HG02678 (cell line): Measurements from ENCODE around the gene CGB8.
"Not testable (repeated sequence)": the region's sequence is repeated elsewhere in the genome, so short reads cannot be mapped to it uniquely, and the experiment has no call there.

Experiments used
- ATAC-seq: cut with Tn5 transposase; IDR thresholded peaks from one replicate; pipeline ENCODE4 v1.9.1; 2021; ENCODE audit warnings: mild to moderate bottlenecking, moderate library complexity; ENCODE audit not compliant: unreplicated experiment

Gene CGB8

GRCh38 chr19:49064768-49065611, 16.1 kb upstream of the CGB8 start, which contains the start of gene NTF4:
Gene NTF4, minus strand, starts transcription at chr19:49064818. Its CDS starts 2,821 bp downstream, at chr19:49061997.
- no peak for ATAC-seq

- ATAC-seq, result no peak
Observed at GRCh38 chr19:49064029-49064629, 15.2 kb upstream of the CGB8 start.

GRCh38 chr19:49061445-49061844, 12.5 kb upstream of the CGB8 start:
- no peak for ATAC-seq

GRCh38 chr19:49061000-49061399, 12.1 kb upstream of the CGB8 start:
- no peak for ATAC-seq

GRCh38 chr19:49059053-49059452, 10.1 kb upstream of the CGB8 start:
- no peak for ATAC-seq

- no peak for ATAC-seq
Observed at GRCh38 chr19:49058562-49058961, 9.7 kb upstream of the CGB8 start.

- ATAC-seq, result no peak
Observed at GRCh38 chr19:49057636-49058234, 8.8 kb upstream of the CGB8 start, which contains the start of gene CGB7. Gene CGB7, minus strand, starts transcription at chr19:49057749. Its CDS starts 2,374 bp downstream, at chr19:49055375.

GRCh38 chr19:49056902-49057596, 8.1 kb upstream of the CGB8 start:
- not testable (repeated sequence) for ATAC-seq

GRCh38 chr19:49056101-49056901, 7.4 kb upstream of the CGB8 start:
- no peak for ATAC-seq

- ATAC-seq, result not testable (repeated sequence)
Observed at GRCh38 chr19:49050376-49051033, 1.6 kb upstream of the CGB8 start.

- ATAC-seq, result not testable (repeated sequence)
Observed at GRCh38 chr19:49049834-49050233, 923 bp upstream of the CGB8 start.

- ATAC-seq, result not testable (repeated sequence)
Observed at GRCh38 chr19:49043548-49043947, 5.4 kb downstream of the CGB8 start, which contains the start of gene CGB5. Gene CGB5, plus strand, starts transcription at chr19:49043848. Its CDS starts 362 bp downstream, at chr19:49044210.

GRCh38 chr19:49042666-49043065, 6.2 kb downstream of the CGB8 start:
- not testable (repeated sequence) for ATAC-seq

GRCh38 chr19:49042177-49042576, 6.7 kb downstream of the CGB8 start:
- no peak for ATAC-seq

GRCh38 chr19:49039736-49040135, 9.2 kb downstream of the CGB8 start:
- not testable (repeated sequence) for ATAC-seq

- not testable (repeated sequence) for ATAC-seq
Observed at GRCh38 chr19:49038557-49039276, 10.2 kb downstream of the CGB8 start.

- not testable (repeated sequence) for ATAC-seq
Observed at GRCh38 chr19:49038111-49038510, 10.8 kb downstream of the CGB8 start.

- ATAC-seq, result not testable (repeated sequence)
Observed at GRCh38 chr19:49036815-49037214, 12.1 kb downstream of the CGB8 start, which contains the start of gene CGB1. Gene CGB1, minus strand, starts transcription at chr19:49036895. Its CDS starts 184 bp downstream, at chr19:49036711.
